GM12865 (cell line): ENCODE data around the gene FGF1.

Experiments used
- DNase-seq: peaks from one replicate; pipeline ENCODE4 v3.0.0; 2010; ENCODE audit warnings: low read depth
- H3K4me3 ChIP-seq: 2 replicates; pipeline ENCODE4 v1.5.1; 2011; ENCODE audit warnings: mild to moderate bottlenecking, low read depth, low read length, control low read depth
- CTCF ChIP-seq: IDR thresholded peaks from 2 replicates; pipeline ENCODE4 v1.5.1; 2011; ENCODE audit warnings: low read length, control low read depth, low read depth, inconsistent platforms; ENCODE audit not compliant: insufficient read depth; ENCODE audit errors: missing control alignments

FGF1 gene

GRCh38 chr5:142549834-142550233 is 136.1 kb downstream of the FGF1 start:
- no peak overlapping the region for H3K4me3 ChIP-seq
- TF ChIP-seq CTCF, result no peak
- no peak for DNase-seq

- H3K4me3 ChIP-seq, result no peak overlapping the region
- peak; percentile 28 for TF ChIP-seq CTCF
- peak; percentile 41 for DNase-seq
Measured at GRCh38 chr5:142548739-142549275, 137.1 kb downstream of the FGF1 start.

DNA sequence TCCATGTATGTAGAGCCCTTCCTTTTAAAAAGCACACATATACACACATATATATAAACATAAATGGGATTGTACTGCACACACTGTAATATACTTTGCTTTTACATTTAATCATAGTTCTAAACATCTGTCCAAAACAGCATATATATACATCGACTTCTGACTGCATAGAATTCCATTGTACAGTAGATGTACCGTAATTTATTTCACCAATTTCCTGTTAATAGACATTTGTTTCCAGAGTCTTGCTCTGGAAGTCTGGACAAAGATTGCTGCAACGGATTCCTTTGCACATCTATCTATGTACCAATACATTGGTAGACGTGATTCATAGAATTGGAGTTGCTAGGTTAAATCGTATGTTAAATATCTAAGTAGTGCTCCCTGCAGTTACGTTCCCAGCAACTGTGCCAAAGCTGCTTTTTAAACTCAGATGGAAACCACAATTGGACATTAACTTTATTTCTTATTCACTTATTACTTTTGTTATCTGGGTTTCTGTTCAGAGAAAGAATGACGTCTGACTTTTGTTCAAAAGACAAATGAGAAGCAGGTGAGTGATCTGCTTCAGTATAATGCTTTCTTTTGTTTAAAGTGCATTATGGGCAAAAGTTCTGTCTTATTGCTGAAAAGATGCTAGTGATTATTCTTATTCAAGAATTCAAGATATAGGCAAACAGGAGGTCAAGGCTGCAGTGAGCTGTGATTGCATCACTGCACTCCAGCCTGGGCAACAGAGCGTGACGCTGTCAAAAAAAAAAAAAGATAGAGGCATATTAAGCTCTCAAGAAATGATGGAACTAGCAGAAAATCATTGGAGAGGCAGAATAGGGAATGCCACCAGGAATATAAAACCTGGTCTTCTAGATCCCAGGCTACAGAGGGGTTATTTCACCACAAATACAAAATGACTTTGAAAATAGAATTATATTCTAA is 138.2 kb downstream of the FGF1 start:
- no peak overlapping the region for H3K4me3 ChIP-seq
- no peak for TF ChIP-seq CTCF
- no peak for DNase-seq

- DNase-seq, result no peak
- TF ChIP-seq CTCF, result no peak
- H3K4me3 ChIP-seq, result no peak overlapping the region
Measured at GRCh38 chr5:142545650-142546322, 140.1 kb downstream of the FGF1 start.

DNA sequence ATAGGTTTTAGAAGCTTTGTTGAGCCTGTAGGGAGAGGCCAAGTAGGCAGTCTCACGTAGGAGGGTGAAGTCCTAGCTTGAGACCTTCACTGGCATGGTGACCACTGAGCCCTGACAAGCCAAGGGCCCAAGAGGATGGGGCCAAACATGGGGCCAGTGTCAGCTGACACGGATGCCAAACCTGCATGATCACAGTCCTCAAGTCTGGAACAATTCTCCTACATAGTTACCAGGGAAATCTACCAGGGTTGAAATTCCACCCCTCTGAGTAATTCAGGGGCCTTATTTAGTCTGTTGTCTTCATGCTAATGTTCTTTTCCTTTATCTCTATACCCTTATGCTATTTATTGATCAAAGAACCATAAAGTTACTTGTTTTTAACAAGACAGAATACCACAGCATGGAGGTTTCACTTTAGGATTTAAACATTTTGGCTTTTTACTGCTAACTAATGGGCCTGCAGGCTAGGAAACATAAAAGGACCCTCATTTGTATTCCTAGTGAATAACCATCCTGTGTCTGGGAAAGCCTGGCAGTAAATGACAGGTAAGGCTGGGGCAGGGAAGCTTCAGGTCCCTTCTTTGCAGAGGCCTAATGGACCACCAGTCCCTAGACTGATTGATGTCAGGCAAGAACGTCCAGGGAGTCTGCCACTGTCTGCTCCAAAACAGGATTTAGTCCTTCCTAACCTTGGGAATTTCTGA is 140.8 kb downstream of the FGF1 start:
- no peak for TF ChIP-seq CTCF

DNA sequence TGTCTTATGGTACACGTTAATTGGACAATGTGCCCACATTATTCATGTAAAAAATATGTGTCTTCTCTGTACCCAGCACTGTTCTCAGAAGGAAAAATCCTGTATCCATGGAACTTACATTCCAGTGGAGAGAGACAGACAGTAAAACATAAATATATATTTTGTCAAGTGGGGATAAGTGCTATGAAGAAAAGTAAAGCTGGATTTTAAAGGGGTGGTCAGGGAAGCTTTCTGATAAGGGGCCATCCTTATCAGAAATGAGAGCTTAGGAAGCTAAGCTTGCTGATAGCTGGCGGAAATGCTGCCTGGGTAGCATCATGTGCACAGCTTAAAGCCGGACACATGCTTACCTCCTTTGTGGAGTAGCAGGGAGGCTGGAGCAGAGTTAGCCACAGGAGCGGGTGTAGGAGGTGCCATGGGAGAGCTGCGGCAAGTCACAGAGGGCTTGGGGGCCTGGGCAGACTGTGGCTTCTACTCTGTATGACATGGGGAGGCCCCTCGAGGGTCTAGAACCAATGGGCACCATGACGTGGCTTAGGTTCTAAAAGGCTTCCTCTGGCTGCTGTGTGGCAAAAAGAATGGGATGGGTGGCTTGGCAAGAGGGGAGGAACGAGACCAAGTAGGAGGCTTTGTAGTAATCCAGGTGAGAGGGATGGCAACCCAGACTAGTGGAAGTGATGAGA is 141.7 kb downstream of the FGF1 start:
- TF ChIP-seq CTCF, result no peak
- no peak overlapping the region for H3K4me3 ChIP-seq
- DNase-seq, result no peak

More for the DNA sequence above, 140.8 kb downstream of the FGF1 start:
- H3K4me3 ChIP-seq, result no peak overlapping the region
- no peak for DNase-seq
